Panc1 (cell line): ENCODE measurements around the gene MPV17. TPM values are rescaled to one million over a fixed set of nuclear protein-coding genes. Genes with fewer than 3 reads are reported as not detected.

Experiments used
- ATAC-seq: fragments of 200-7000 bp; cut with Tn5 transposase; 2 replicates; pipeline ENCODE4 v1.9.1; 2020; ENCODE audit warnings: mild to moderate bottlenecking, moderate library complexity
- Bru-seq: library from RNA; stranded (reverse); fragments of 400-500 nt; gene quantifications from one replicate; lab custom pipeline; 2021; lab: Mats Ljungman, UMichigan
- BruChase-seq, 2 experiments: library from RNA; stranded (reverse); fragments of 400-500 nt; gene quantifications; one replicate each; lab custom pipeline; 2021; lab: Mats Ljungman, UMichigan
- BruUV-seq: library from RNA; stranded (reverse); fragments of 400-500 nt; replicated peaks from 2 replicates; lab custom pipeline; 2021; lab: Mats Ljungman, UMichigan
- CTCF ChIA-PET: fragments of 300-600 bp; sonication (Branson Sonifier 250); formaldehyde crosslinking; loops from one replicate; lab custom pipeline; 2022; ENCODE audit warnings: antibody characterized with exemption; lab: Charles Lee
- POLR2A ChIA-PET: fragments of 300-600 bp; sonication (Branson Sonifier 250); formaldehyde crosslinking; loops from one replicate; lab custom pipeline; 2022; ENCODE audit warnings: antibody characterized with exemption; lab: Charles Lee
- DNase-seq: peaks from one replicate; pipeline ENCODE4 v3.0.0-alpha.2; 2010; ENCODE audit warnings: low read depth, low spot score
- H3K27ac ChIP-seq: 2 replicates; pipeline ENCODE4 v1.5.1; 2011; ENCODE audit warnings: mild to moderate bottlenecking, low read length, inconsistent platforms
- H3K27me3 ChIP-seq: fragments of 200-500 bp; sonication (Bioruptor generic); 2 replicates; pipeline ENCODE4 v1.6.0; 2014; ENCODE audit warnings: low read length, inconsistent platforms; ENCODE audit not compliant: control insufficient read depth, insufficient read depth
- H3K36me3 ChIP-seq: fragments of 200-500 bp; sonication (Bioruptor generic); 2 replicates; pipeline ENCODE4 v1.5.1; 2014; ENCODE audit warnings: inconsistent platforms, mild to moderate bottlenecking, low read length, moderate library complexity; ENCODE audit not compliant: control insufficient read depth, insufficient read depth
- H3K4me1 ChIP-seq: 2 replicates; pipeline ENCODE4 v1.5.1; 2011; ENCODE audit warnings: inconsistent platforms, mild to moderate bottlenecking, low read length, moderate library complexity; ENCODE audit not compliant: control insufficient read depth, insufficient read depth
- H3K4me3 ChIP-seq, 2 experiments: 2 replicates each; pipeline ENCODE4 v1.5.1; 2011 to 2012; ENCODE audit warnings: low read depth in 2 of 2, low read length in 2 of 2, mild to moderate bottlenecking in 2 of 2, inconsistent platforms in 1 of 2, moderate library complexity in 1 of 2
- H3K9me3 ChIP-seq: fragments of 200-500 bp; sonication (Bioruptor generic); 2 replicates; pipeline ENCODE4 v1.5.1; 2014; ENCODE audit warnings: low read depth, mild to moderate bottlenecking, inconsistent platforms, low read length, moderate library complexity; ENCODE audit not compliant: control insufficient read depth, insufficient read depth
- POLR2AphosphoS5 ChIP-seq: IDR thresholded peaks from 2 replicates; pipeline ENCODE4 v1.6.1; 2012; ENCODE audit warnings: mild to moderate bottlenecking, low read depth, low read length, moderate library complexity
- SIN3A ChIP-seq: IDR thresholded peaks from 2 replicates; pipeline ENCODE4 v1.6.1; 2012; ENCODE audit warnings: low read depth, mild to moderate bottlenecking, low read length, moderate library complexity, borderline replicate concordance; ENCODE audit not compliant: insufficient read depth
- TCF7L2 ChIP-seq: IDR thresholded peaks from 2 replicates; pipeline ENCODE4 v1.6.1; 2011; ENCODE audit warnings: mild to moderate bottlenecking, low read depth, low read length, inconsistent platforms
- in situ Hi-C: cut with HindIII; loops from 2 replicates; pipeline ENCODE4 v1.10.0; 2016; ENCODE audit warnings: low sequenced_read_pairs, low pct_unique_long_range_greater_than_20kb
- intact Hi-C: fragments of 100-400 bp; cut with micrococcal nuclease; formaldehyde crosslinking; loops from one replicate; pipeline ENCODE4 v1.10.0; 2022; ENCODE audit not compliant: unreplicated experiment
- long read RNA-seq: library from polyadenylated mRNA; unstranded; transcript quantifications from one replicate; pipeline ENCODE4 v2.0.0, GENCODE V29; 2021; ENCODE audit not compliant: unreplicated experiment
- polyA plus RNA-seq: library from polyadenylated mRNA; unstranded; fragments of >200 nt; gene quantifications from one replicate; pipeline ENCODE4 v1.2.1, GENCODE V29; 2012; ENCODE audit warnings: missing spikeins; ENCODE audit not compliant: insufficient read length
- total RNA-seq: library from RNA; stranded (reverse); gene quantifications from one replicate; pipeline ENCODE4 v1.2.1, GENCODE V29; 2021; ENCODE audit not compliant: unreplicated experiment
- TF ChIP-seq, protein P1 (sequence below), 2 experiments: IDR thresholded peaks; 2 replicates each; pipeline ENCODE4 v1.6.1; 2011 to 2012; ENCODE audit warnings: low read depth in 2 of 2, control low read depth in 1 of 2, low read length in 1 of 2, mild to moderate bottlenecking in 1 of 2, moderate library complexity in 1 of 2; ENCODE audit not compliant: insufficient read depth in 1 of 2

Gene MPV17
- 89.5 TPM for total RNA-seq
- polyA plus RNA-seq, result 84.3 TPM
- percentile 76 among the genes with signal in this experiment for Bru-seq, nascent RNA
- percentile 85 among the genes with signal in this experiment for BruChase-seq, experiment 1, labeled RNA remaining after a 2-hour chase
- percentile 83 among the genes with signal in this experiment for BruChase-seq, experiment 2, labeled RNA remaining after a 6-hour chase
- long read RNA-seq, transcript MPV17-201 (7 exons, 998 nt), result minor isoform, 6 of 55 reads
- long read RNA-seq, transcript MPV17-203 (8 exons, 1,005 nt), result major isoform, 21 of 55 reads
- long read RNA-seq, partial matches to known transcripts, result 4 of 55 reads
- long read RNA-seq, other reads (novel, unspliced or antisense), result 22 of 55 reads

- ChIA-PET CTCF (interaction anchor here (0.5 to 0.8 kb wide), 3 partner anchors 20 to 51 kb away, joined by 3 read pairs; no protein-coding TSS in a partner anchor), POLR2A (interaction anchor here (0.6 to 1.0 kb wide), 2 partner anchors 13 to 31 kb away, joined by 3 to 6 read pairs; no protein-coding TSS in a partner anchor)
- no peaks in the 10 kb centered on the region for H3K27me3 ChIP-seq
- peaks cover 27% of the 10 kb centered on the region for H3K4me1 ChIP-seq
- BruUV-seq, result TSS peak; percentile 99
- H3K4me3 ChIP-seq, result peak within 1 kb of the TSS; percentile 89 to 99
- ATAC-seq, result peak; percentile 90
- in situ Hi-C loops, result no loop called here
- TF ChIP-seq SIN3A (peak; percentile 92; the same call in 1 of the 2 replicates), POLR2AphosphoS5 (peak; percentile 97)
- TF ChIP-seq, protein P1, sequence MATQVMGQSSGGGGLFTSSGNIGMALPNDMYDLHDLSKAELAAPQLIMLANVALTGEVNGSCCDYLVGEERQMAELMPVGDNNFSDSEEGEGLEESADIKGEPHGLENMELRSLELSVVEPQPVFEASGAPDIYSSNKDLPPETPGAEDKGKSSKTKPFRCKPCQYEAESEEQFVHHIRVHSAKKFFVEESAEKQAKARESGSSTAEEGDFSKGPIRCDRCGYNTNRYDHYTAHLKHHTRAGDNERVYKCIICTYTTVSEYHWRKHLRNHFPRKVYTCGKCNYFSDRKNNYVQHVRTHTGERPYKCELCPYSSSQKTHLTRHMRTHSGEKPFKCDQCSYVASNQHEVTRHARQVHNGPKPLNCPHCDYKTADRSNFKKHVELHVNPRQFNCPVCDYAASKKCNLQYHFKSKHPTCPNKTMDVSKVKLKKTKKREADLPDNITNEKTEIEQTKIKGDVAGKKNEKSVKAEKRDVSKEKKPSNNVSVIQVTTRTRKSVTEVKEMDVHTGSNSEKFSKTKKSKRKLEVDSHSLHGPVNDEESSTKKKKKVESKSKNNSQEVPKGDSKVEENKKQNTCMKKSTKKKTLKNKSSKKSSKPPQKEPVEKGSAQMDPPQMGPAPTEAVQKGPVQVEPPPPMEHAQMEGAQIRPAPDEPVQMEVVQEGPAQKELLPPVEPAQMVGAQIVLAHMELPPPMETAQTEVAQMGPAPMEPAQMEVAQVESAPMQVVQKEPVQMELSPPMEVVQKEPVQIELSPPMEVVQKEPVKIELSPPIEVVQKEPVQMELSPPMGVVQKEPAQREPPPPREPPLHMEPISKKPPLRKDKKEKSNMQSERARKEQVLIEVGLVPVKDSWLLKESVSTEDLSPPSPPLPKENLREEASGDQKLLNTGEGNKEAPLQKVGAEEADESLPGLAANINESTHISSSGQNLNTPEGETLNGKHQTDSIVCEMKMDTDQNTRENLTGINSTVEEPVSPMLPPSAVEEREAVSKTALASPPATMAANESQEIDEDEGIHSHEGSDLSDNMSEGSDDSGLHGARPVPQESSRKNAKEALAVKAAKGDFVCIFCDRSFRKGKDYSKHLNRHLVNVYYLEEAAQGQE (IDR thresholded peaks at IDR 0.05; ENCODE audit: insufficient read depth in 1 of 2, low read depth in 2 of 2, low read length in 1 of 2), result no peak
- peaks cover 9% of the 10 kb centered on the region; the same call in 1 of the 2 replicates for H3K36me3 ChIP-seq
- DNase-seq, result peak; percentile 80
- intact Hi-C loops, result no loop called here
- peak within 1 kb of the TSS; percentile 100 for H3K27ac ChIP-seq
- H3K9me3 ChIP-seq, result no peaks in the 10 kb centered on the region
Measured at GRCh38 chr2:27322766-27323595, at the start of gene MPV17. Gene MPV17 (minus strand): TSS chr2:27323097. CDS start chr2:27322517, 580 bp downstream.

DNA sequence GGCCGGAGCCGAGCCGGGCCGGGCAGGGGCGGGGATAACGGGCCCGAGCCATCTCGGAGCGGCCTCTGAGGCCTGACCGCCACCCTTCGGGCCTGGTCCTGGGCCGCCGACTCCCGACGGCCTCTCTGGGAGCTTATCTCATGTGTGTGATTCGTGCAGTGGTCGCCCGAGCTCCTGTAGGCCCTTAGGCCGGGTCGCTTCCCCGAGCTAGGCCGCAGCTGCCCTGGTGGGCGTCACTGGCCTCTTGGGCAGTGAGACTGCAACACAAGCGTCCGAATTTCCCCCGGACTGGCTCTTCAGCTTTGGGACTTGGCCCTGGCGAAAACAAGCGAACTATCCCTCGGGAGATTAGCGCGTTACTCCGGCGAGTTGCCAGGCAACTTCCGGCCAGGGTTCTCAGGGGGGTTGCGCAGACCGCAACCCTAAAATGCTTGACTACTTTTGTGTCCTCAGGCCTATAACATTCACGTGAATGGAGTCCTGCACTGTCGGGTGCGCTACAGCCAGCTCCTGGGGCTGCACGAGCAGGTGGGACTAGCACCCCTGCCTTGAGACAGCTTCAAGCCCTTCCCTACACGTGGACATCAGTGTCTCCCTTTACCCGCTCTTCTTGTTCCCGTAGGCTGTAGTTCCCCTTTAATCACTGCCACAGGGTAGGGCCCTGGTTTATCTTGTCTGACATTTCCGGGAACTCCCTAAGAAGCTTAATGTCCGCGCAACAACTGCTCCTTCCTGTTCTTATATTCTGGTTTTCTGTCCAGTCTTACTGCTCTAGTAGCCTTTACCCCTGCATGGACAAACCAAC is 48.1 kb upstream of the MPV17 start:
- ATAC-seq (peak; percentile 63), DNase-seq (no peak)
- in situ Hi-C loops, result no loop called here
- Histone ChIP-seq H3K4me3 (peak overlapping the region; percentile 97 to 99), H3K27ac (peak overlapping the region; percentile 89), H3K36me3 (peaks cover 15% of the 10 kb centered on the region), H3K4me1 (peaks cover 21% of the 10 kb centered on the region), H3K27me3 (no peaks in the 10 kb centered on the region), H3K9me3 (no peaks in the 10 kb centered on the region)
- intact Hi-C loops, result no loop called here
- TF ChIP-seq POLR2AphosphoS5 (peak; percentile 27; the same call in 1 of the 2 replicates), TCF7L2 (no peak)
- POLR2A ChIA-PET, result no interaction called here
- no TSS peak for BruUV-seq
- CTCF ChIA-PET, result no interaction called here
